HUES6 (cell line): ENCODE measurements around the gene RBM26.

Experiments
- H3K27ac ChIP-seq: 2 replicates; pipeline ENCODE4 v1.7.0; 2013; ENCODE audit warnings: low read depth, mild to moderate bottlenecking, low read length, inconsistent platforms
- H3K27me3 ChIP-seq: 2 replicates; pipeline ENCODE4 v1.6.1; 2013; ENCODE audit warnings: low read length; ENCODE audit not compliant: control insufficient read depth, insufficient read depth
- H3K36me3 ChIP-seq: 2 replicates; pipeline ENCODE4 v1.6.1; 2013; ENCODE audit warnings: low read length; ENCODE audit not compliant: control insufficient read depth, insufficient read depth
- H3K4me1 ChIP-seq: 2 replicates; pipeline ENCODE4 v1.6.1; 2013; ENCODE audit warnings: low read length; ENCODE audit not compliant: control insufficient read depth, insufficient read depth
- H3K4me3 ChIP-seq: 2 replicates; pipeline ENCODE4 v1.5.1; 2013; ENCODE audit warnings: low read depth, low read length
- H3K9ac ChIP-seq: one replicate; pipeline ENCODE4 v1.6.1; 2013; ENCODE audit warnings: mild to moderate bottlenecking, low read length
- H3K9me3 ChIP-seq: 2 replicates; pipeline ENCODE4 v1.6.1; 2013; ENCODE audit warnings: low read depth, low read length; ENCODE audit not compliant: control insufficient read depth, insufficient read depth

The RBM26 gene

DNA sequence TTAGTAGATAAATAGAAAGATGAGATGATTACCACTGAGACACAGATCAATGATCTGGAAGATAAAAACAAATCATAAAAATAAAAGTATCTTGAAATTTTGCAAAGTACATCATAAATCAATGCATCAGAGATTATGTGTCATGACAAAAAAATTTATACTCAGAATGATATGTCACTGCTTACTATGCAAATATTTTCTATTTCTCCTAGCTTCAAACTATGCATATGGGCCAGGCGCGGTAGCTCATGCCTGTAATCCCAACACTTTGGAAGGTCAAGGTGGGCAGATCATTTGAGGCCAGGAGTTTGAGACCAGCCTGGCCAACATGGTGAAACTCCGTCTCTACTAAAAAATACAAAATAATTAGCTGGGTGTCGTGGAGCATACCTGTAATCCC, 17.3 kb upstream of the RBM26 start:
- Histone ChIP-seq H3K4me1 (no peaks in the 10 kb centered on the region), H3K4me3 (no peak overlapping the region), H3K27me3 (no peaks in the 10 kb centered on the region), H3K27ac (no peak overlapping the region), H3K36me3 (no peaks in the 10 kb centered on the region), H3K9me3 (no peaks in the 10 kb centered on the region), H3K9ac (no peak overlapping the region)

DNA sequence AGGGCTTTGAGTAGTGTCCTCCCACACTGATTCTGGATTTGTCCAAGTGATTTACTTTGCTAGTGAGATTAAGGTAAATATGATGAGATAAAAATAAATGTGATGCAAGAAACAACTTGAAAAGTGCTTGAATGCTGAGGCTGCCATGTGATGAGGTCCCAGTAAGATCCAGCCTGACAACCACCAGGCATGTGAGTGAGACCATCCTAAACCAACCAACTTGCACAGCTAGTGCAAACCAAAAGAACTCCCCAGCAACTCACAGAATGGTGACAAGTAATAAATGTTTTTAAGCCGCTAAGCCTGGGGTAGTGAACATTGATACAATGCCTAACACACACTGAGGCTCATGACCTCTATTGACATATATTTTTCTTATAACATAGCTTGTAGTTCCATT, 13.3 kb upstream of the RBM26 start:
- Histone ChIP-seq H3K4me3 (no peak overlapping the region), H3K9ac (no peak overlapping the region), H3K27me3 (no peaks in the 10 kb centered on the region), H3K9me3 (no peaks in the 10 kb centered on the region), H3K36me3 (no peaks in the 10 kb centered on the region), H3K4me1 (no peaks in the 10 kb centered on the region), H3K27ac (no peak overlapping the region)

DNA sequence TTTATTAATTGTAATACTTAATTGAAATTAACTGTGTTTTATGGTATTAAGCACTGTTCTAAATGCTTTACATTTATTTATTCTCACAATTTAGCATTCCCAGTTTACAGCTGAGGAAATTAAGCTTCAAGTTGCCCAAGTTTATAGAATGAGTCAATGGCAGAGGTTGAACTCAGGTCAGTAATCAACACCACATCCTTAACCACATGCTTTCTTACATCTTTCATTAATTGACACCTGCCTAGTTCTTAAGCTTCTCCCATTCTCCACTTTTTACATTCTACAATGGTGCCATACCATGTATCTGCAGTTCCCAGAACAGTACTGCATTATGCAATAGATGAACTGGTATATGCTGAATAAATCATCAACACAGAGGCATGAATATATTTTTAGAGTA, 11.7 kb upstream of the RBM26 start:
- H3K36me3 ChIP-seq: no peaks in the 10 kb centered on the region
- H3K9ac ChIP-seq: no peak overlapping the region
- H3K9me3 ChIP-seq: no peaks in the 10 kb centered on the region
- no peaks in the 10 kb centered on the region for H3K27me3 ChIP-seq
- no peaks in the 10 kb centered on the region for H3K4me1 ChIP-seq
- H3K27ac ChIP-seq: no peak overlapping the region
- H3K4me3 ChIP-seq: no peak overlapping the region

DNA sequence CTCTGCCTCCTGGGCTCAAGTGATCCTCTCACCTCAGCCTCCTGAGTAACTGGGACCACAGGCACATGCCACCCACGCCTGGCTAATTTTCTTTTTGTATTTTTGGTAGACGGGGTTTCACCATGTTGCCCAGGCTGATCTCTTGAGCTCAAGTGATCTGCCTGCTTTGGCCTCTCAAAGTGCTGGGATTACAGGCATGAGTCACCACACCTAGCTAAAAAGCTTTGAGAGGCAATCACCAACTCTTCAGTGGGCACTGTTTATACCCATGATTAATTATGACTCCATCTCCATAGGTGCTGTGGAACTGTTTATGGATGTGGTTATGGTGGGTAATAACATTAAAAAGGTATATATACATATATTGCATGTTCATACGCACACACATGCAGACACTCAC, 7.5 kb upstream of the RBM26 start:
- H3K27ac ChIP-seq: no peak overlapping the region
- H3K27me3 ChIP-seq: no peaks in the 10 kb centered on the region
- H3K9me3 ChIP-seq: no peaks in the 10 kb centered on the region
- H3K9ac ChIP-seq: no peak overlapping the region
- H3K36me3 ChIP-seq: no peaks in the 10 kb centered on the region
- no peaks in the 10 kb centered on the region for H3K4me1 ChIP-seq
- no peak overlapping the region for H3K4me3 ChIP-seq

DNA sequence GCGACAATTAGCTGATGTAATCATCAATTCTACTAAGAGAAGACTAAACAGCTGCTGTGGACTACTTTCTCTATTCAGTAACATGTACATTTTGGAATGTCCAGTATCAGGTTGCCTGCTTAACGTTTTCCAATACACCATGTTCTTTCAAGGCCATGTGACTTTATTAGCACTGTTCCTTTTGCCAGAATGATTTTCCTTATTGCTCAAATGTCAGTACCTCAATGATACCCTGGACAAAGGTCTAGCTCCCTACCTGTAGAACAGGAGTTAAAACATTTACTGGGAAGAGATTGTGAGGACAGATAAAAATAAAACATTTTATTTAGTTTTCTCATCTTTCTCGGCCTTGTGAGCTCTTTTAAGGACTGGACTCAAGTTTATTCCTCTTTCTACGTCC, 3.8 kb upstream of the RBM26 start:
- H3K4me3 ChIP-seq: no peak overlapping the region
- H3K4me1 ChIP-seq: peaks cover 4% of the 10 kb centered on the region; the same call in 1 of the 2 replicates
- no peaks in the 10 kb centered on the region for H3K27me3 ChIP-seq
- no peak overlapping the region for H3K27ac ChIP-seq
- H3K9ac ChIP-seq: no peak overlapping the region
- no peaks in the 10 kb centered on the region for H3K9me3 ChIP-seq
- no peaks in the 10 kb centered on the region for H3K36me3 ChIP-seq

DNA sequence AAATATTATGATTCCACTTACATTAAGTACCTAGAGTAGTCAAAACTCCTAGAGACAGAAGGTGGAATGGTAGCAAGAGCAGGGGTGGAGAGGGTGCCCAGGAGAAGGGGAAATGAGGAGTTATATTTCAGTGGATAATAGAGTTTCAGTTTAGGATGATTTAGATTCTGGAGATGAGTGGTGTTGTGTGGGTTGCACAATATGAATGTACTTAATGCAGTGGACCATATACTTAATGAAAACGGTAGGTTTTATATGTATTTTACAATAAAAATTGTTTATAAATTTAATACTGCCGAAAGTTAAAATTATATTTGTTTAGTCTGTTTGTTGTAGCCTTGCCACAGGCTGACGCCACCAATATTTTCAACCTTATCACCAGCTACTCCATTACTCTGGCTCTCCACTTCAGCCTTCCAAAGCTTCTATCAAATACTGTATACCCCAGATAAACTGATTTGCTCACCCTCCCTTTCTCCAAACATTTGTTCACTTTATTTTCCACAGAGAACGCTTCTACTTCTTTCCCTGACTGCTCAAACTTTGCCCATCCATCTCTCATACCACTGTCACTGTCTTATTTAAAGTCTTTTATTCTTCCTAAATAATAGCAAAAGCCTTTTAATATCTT, 1.4 kb upstream of the RBM26 start:
- H3K27ac ChIP-seq: no peak overlapping the region
- H3K9ac ChIP-seq: peak overlapping the region; percentile 98
- H3K27me3 ChIP-seq: no peaks in the 10 kb centered on the region
- no peaks in the 10 kb centered on the region for H3K9me3 ChIP-seq
- no peaks in the 10 kb centered on the region for H3K36me3 ChIP-seq
- peak overlapping the region; percentile 96 for H3K4me3 ChIP-seq
- peaks cover 25% of the 10 kb centered on the region for H3K4me1 ChIP-seq

DNA sequence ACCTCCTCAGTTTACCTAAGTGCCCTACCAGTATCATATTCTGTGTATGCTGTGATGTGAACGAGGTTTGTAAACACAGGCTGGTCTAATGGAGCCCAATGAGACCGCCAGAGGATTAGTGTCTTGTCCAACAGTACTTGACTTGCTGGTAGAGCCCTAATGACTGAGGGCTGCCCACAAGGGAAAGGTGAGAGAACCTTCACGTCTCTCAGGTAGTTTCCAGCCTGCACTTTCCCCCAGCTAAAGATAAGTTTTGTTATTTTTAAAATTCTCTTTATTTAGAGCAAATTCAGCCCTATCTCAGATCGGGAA, 498 bp upstream of the RBM26 start:
- H3K9ac ChIP-seq: peak overlapping the region; percentile 98
- 0 out of 2 replicates have a peak, but pooled peaks cover 1% of the 10 kb centered on the region for H3K36me3 ChIP-seq
- H3K27ac ChIP-seq: peak overlapping the region; percentile 94
- peak overlapping the region; percentile 96 for H3K4me3 ChIP-seq
- H3K9me3 ChIP-seq: no peaks in the 10 kb centered on the region
- H3K27me3 ChIP-seq: no peaks in the 10 kb centered on the region
- peaks cover 31% of the 10 kb centered on the region for H3K4me1 ChIP-seq

DNA sequence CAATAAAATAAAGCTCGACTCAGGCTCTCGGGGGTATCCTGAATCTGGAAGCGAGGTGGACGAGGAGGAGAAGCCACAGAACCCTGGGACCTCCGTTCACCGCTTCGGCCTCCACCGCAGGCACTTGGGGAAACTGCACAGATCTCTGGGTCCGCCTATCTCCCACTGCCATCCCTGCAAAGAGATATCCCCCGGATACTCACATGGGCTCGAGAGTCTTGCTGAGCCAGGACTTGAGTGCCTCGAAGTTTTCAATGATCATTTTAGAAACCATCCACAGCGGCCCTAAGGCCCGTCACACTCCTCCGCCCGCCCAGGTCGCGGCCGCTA, 589 bp downstream of the RBM26 start:
- Histone ChIP-seq H3K9me3 (no peaks in the 10 kb centered on the region), H3K36me3 (peaks cover 8% of the 10 kb centered on the region), H3K9ac (peak overlapping the region; percentile 98), H3K4me3 (peak overlapping the region; percentile 96), H3K27ac (peak overlapping the region; percentile 94), H3K4me1 (peaks cover 35% of the 10 kb centered on the region), H3K27me3 (no peaks in the 10 kb centered on the region)

DNA sequence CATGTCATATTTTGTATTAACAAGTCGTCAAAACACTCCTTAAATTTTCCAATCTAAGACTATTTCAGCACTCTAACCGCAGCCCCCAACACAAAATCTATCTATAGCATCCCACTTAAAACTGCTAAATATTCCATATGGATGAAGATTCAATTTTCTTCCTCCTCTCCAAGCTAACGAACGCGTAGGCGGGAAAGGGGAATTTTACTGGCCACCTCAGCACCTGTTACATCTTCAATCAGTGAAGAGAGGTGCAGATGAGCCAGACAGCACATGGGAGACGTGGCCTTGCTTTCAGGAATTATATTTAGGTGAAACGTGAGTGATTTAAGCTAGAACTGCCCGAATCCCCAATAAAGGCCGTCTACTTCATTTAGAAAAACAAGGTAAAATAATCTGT, 1.1 kb downstream of the RBM26 start:
- peaks cover 35% of the 10 kb centered on the region for H3K4me1 ChIP-seq
- peak overlapping the region; percentile 98 for H3K9ac ChIP-seq
- H3K27ac ChIP-seq: peak overlapping the region; percentile 94
- peaks cover 13% of the 10 kb centered on the region for H3K36me3 ChIP-seq
- H3K27me3 ChIP-seq: no peaks in the 10 kb centered on the region
- H3K9me3 ChIP-seq: no peaks in the 10 kb centered on the region
- H3K4me3 ChIP-seq: peak overlapping the region; percentile 96

DNA sequence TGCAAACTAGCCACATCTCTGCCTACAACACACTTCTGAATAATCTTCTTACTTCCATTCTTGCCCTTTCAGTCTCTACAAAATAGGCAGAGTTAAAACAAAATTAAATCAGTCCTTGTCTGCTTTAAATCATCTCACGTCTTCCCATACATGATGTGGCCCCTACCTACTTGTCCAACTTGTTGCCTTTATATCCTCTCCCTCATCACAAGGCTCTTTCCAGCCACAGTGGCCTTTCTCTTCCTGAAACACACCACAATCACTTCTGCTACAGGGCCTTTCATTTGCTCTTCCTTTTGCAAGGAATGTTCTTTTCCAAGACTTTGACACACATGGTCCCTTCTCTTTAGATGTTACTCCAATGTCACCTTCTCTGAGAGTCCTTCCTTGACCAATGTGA, 1.7 kb downstream of the RBM26 start:
- no peaks in the 10 kb centered on the region for H3K9me3 ChIP-seq
- peaks cover 35% of the 10 kb centered on the region for H3K4me1 ChIP-seq
- H3K27ac ChIP-seq: no peak overlapping the region
- H3K4me3 ChIP-seq: peak overlapping the region; percentile 96
- peak overlapping the region; percentile 98 for H3K9ac ChIP-seq
- H3K36me3 ChIP-seq: peaks cover 19% of the 10 kb centered on the region
- no peaks in the 10 kb centered on the region for H3K27me3 ChIP-seq

DNA sequence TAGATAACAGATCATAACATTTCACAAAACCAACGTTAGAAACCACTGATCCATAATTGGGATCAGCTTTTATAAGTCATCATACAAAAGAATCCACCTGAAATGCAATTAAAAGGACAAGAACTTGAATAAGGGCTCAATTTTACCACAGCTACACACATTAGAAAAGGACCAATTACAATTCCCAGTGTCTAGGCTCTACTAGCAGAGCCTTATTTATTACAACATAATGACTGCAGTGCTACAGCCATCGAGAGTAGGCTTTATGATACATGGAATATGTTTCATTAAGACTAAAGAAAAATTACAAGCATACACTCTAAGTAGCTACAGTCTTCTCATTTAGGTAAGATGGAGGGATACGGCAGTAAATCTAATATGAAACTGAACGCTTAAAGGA, 2.9 kb downstream of the RBM26 start:
- H3K4me3 ChIP-seq: peak overlapping the region; percentile 96
- peaks cover 31% of the 10 kb centered on the region for H3K36me3 ChIP-seq
- H3K9ac ChIP-seq: no peak overlapping the region
- no peaks in the 10 kb centered on the region; the same call in 1 of the 2 replicates for H3K9me3 ChIP-seq
- peaks cover 35% of the 10 kb centered on the region for H3K4me1 ChIP-seq
- H3K27ac ChIP-seq: no peak overlapping the region
- H3K27me3 ChIP-seq: no peaks in the 10 kb centered on the region

DNA sequence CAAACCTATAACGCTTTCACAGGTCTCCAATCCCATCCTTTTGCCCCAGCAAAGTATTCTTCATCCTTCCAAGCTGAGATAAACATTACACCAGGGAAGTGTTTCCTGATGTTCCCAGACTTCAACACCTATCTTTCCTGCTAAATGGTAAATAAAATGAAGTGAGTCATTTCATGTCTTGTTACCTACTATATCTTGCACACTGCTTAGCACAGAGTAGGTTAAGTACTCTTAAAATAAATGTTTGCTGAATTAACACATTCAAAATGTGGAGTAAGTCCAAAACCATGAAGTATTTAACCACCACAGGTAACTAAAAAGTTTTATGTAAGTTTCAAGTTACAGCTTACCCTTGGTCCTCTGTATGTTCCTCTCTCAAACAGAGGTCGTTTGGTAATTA, 3.4 kb downstream of the RBM26 start:
- H3K4me1 ChIP-seq: peaks cover 35% of the 10 kb centered on the region
- H3K27me3 ChIP-seq: no peaks in the 10 kb centered on the region
- no peaks in the 10 kb centered on the region; the same call in 1 of the 2 replicates for H3K9me3 ChIP-seq
- peak overlapping the region; percentile 96 for H3K4me3 ChIP-seq
- H3K9ac ChIP-seq: no peak overlapping the region
- peaks cover 35% of the 10 kb centered on the region for H3K36me3 ChIP-seq
- H3K27ac ChIP-seq: peak overlapping the region; percentile 52; the same call in 1 of the 2 replicates
